NOMO-1 treated with dmso at 0.1 percent for 144 hours (cell line): ENCODE measurements around the gene PRSS38.
"Not testable (repeated sequence)": the region's sequence is repeated elsewhere in the genome, so short reads cannot be mapped to it uniquely, and the experiment has no call there.

Source experiments
- DNase-seq: peaks from one replicate; lab custom pipeline; 2025; ENCODE audit not compliant: unreplicated experiment; lab: John Stamatoyannopoulos, UW

Gene PRSS38

DNA sequence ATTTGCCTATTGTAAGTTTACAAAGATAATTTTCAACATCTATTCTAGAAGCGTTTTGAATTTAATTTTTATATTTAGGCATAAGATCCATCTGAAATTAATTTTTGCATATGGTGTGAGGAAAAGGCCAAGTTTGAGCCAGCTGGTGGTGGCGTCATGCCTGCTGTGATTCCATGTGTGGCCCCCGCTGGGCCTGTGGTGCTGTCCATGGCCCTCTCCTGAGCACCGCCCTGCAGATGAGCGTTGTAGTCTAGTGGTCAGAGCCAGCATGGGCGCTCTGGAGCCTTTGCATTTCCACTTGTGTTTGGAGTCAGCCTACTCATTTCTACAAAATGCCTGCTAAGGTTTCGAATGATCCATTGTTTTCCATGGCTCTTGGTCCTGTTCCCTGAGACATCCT is 22.7 kb downstream of the PRSS38 start:
- no peak for DNase-seq

DNA sequence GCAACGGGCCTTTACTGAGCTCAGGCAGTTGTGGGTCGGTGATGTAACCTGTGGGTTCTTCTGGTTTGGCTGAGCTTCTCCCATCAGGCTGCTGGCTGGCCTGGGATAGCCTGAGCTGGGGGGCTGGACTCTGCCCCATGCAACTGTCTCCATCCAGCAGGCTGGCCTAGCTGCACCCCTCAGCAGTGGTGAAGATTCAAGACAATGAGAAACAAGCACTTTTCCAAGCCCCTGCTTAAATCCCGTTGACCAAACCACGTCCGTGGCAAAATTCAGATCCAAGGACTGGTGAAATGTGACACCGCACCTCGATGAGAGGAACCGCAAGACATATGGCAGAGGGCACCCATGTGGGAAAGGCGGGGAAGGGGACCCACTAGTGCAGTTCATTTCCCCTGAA is 25.6 kb downstream of the PRSS38 start:
- DNase-seq: no peak

DNA sequence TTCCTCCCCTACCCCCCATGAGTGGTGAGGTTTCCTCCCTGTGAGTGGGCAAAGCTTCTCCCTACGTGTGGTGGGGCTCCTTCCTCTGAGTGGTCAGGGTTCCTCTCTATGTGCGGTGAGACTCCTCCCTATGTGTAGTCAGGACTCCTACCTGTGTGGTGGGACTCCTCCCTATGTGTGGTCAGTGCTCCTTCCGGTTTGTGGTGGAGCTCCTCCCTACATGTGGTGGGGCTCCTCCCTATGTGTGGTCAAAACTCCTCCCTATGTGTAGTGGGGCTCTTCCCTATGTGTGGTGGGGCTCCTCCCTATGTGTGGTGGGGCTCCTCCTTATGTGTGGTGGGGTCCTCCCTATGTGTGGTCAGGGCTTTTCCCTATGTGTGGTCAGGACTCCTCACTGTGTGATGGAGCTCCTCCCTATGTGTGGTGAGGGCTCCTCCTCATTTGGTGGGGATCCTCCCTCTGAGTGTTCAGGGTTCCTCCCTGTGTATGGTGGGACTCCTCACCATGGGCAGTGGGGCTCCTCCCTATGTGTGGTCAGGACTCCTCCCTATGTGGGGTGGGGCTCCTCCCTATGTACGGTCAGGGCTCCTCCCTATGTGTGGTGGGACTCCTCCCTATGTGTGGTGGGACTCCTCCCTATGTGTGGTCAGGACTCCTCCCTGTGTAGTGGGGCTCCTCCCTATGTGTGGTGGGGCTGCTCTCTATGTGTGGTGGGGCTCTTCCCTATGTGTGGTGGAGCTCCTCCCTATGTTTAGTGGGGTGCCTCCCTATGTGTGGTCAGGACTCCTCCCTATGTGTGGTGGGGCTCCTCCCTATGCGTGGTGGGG is 29.1 kb downstream of the PRSS38 start:
- no peak for DNase-seq

DNA sequence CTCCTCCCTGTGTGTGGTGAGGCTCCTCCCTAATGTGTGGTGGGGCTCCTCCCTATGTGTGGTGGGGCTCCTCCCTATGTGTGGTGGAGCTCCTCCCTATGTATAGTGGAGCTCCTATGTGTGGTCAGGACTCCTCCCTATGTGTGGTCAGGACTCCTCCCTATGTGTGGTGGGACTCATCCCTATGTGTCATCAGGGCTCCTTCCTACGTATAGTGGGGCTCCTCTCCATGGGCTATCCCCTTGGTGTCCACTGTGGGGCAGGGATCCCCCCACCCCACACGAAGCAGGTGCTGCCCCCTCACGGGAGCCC is 29.6 kb downstream of the PRSS38 start:
- DNase-seq: no peak

DNA sequence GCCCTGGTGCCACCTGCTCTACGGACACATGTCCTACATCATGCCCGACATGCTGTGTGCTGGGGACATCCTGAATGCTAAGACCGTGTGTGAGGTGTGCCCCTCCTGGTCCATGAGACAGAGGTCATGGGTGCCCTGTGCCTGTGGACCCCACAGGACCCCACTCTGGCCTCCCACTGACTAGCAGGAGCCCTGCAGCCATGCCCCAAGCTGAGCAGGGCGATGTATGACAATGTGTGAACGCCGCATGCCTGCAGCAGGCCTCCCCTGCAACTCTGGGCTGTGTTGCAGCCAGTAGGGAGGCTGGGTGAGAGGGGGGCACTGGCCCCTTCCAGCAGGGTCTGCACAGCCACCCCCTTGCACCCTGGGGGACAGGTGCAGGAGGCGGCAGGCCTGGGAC is 30.0 kb downstream of the PRSS38 start:
- no peak for DNase-seq

DNA sequence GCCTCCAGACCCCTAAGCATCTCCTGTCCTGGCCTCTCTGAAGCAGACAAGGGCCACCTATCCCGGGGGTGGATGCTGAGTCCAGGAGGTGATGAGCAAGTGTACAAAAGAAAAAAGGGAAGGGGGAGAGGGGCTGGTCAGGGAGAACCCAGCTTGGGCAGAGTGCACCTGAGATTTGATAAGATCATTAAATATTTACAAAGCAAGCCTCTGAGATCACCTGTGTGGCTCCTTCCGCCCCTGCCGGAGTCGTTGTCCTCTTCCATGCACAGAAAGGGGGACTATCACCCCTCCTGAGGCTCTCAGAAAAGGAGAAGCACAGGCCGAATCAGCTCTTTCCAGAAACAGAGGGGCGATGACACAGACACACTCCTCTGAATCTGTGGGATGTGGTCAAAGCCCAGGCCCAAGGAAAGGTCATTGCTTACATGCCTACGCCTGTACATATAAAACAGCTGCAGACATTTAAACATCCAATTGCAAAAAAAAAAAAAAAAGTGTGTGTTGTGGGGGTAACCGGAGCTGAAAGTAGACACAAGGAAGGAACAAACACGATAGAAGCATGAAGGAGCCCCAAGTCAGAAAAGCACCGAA is 30.9 kb downstream of the PRSS38 start:
- no peak for DNase-seq

DNA sequence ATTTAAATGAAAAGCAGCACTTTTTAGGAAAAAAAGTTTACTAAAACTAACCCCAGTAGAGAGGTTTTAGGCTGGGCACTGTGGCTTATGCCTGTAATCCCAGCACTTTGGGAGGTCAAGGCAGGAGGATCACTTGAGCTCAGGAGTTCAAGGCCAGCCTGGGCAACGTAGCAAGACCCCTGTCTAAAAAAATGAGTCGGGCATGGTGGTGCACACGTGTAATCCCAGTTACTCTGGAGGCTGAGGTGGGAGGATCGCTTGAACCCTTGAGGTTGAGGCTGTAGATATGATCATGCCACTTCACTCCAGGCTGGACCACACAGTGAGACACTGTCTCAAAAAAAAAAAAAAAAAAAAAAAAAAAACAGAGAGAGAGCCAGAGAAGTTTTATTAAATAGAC is 31.6 kb downstream of the PRSS38 start:
- not testable (repeated sequence) for DNase-seq

DNA sequence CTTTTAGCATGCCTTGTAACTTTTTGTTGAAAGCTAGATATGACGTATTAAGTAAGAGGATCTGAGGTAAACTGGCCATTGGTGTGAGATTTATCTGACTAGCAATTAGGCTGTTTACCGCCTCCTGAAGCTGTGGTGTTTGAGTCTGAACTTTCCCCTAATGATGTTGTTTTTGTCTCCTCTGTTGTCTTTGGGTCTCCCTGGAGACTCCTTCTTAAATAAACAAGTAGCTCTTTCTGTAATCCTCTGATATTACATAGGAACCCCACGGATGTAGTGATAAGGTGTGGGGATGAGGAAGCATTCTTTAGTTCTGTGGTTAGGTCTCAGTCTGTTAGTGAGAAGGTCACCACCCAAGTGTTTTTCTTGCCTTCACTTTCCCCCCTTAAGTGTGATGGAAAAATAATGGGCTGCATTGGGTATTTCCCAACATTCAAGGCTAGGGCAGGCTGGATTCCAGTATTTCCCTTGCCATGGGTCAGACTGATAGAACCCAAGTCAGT is 33.0 kb downstream of the PRSS38 start:
- DNase-seq: no peak

DNA sequence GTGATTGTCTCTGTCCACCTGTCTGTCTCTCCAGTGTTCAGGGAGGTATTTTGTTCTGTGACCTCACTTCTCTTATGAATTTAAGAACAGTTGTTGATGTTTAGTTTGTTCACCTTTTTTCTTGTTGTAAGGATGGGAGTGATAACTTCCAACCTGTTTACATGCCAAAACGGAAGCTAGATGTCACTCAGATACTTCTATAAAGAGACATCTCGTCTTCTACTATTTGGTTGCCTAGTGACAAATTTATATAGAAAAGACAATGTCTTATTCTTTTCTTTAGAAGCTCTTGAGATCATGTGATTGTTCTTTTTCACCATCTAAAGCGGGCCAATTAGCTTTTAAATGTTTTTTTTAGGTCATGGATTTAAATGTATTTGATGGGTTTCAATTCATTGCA is 33.8 kb downstream of the PRSS38 start:
- no peak for DNase-seq

DNA sequence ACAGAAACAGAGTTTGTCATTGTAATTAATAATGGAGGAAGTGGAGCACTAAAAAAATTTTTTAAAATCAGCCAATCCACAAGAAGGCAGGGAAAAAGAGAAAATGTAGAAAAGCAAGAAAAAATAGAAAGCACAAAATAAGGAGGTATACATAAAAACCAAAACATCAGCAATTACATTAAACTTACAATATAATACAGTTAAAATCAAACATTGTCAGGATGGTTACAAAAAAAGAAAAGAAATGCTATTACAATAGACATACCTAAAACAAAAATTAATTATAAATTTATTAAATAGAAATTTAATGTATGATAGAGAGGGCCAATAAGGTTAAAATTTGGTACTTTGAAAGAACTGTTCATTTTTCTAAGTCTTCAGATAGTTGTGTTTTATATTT is 38.7 kb downstream of the PRSS38 start:
- DNase-seq: no peak

DNA sequence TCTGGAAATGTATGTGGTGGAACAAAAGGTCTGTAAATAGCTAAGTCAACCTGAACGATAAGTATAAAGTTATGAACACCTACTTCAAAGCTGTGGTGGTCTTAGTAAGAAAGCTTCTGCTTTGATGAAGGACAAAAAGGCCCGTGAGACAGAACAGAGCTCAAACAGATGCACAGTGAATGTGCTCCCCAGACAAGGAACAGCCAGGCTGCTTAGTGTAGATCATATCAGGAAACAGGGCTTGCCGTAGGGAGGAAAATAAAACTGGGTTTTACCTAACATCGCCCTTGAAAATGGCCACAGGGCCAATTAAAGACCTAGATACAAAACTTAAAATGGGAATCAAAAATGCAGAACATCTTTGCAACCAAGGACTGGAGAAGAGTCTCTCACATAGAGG is 40.2 kb downstream of the PRSS38 start:
- no peak for DNase-seq

DNA sequence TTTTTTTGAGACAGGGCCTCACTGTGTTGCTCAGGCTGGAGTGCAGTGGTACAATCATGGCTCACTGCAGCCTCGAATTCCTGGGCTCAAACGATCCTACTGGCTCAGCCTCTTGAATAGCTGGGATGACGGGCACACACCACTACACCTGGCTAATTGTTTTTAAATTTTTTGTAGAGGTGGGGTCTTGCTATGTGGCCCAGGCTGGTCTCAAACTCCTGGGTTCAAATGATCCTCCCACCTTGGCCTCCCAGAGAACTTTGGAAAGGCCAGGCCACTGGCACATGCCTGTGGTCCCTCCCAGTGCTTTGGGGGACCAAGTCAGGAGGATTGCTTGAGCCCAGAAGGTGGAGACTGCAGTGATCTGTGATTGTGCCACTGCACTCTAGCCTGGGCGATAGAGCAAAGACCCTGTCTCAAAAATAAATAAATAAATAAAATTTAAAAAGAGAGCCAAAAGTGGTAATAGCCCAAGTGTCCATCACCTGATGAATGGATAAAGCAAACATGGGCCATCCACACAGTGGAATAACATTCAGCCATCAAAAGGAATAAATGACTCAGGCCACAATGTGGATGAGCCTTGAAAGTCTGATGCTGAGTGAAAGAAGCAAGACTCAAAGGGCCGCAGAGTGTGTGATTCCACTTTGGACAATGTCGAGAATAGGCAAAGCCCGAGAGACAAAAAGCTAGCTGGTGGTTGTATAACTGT is 40.8 kb downstream of the PRSS38 start:
- no peak for DNase-seq

DNA sequence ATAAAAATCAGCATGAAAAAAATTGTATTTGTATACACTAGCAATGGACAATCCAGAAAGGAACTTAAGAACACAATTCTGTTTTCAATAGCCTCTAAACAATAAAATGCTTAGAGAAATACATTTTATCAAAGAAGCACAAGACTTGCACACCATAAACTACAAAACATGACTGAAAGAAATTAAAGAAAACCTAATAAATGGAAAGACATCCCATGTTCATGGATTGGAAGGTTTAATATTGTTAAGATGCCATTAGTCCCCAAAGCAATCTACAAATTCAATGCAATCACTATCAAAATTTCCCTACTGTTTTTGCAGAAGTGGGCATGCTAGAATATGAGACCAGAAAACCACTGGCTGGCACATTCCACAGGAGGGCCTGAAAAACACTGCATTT is 49.4 kb downstream of the PRSS38 start:
- no peak for DNase-seq

DNA sequence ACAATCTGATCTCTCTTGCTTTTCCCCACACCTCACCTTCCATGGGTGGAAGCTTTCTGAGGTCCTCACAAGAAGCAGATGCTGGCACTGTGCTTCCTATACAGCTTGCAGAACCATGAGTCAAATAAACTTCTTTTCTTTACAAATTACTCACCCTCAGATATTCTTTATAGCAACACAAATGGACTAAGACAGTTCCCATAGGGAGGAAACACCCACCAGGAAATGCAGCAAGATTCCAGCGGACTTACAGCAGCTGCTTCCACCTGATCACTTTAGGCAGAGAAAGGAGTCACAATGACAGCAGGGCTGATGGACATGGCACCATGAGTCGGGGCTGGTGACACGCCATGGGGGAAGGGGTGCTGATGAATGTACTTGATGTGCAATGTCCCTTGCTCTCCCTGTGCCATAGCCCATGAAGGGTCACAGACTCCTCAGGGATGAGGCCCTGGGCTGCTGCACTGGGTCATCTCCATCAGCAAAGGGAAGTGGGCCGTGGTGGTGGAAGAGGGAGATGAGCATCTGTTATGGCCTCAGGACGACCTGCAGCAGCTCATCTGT is 53.9 kb downstream of the PRSS38 start:
- DNase-seq: no peak

DNA sequence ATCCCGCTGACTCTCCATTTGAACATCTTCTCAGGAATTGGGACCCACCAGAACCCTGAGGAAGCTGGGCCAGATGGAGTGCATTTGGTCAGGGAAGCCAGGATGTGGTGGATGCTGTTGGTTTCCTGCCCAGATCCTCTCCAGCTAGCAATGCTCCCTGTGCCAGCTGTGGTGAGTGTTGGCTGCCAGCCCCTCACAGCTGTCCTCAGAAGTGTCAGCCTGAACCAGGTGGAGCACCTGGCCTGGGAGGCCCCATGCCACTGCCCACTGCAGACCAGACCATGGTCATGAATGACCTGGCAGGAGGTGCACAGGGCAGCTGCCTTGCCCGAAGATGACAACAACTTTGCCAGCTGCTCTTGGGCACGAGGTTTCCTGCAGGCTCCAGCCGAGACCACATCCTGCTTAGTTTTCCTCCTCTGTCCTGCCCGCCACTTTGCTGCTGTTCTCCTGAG is 54.4 kb downstream of the PRSS38 start:
- no peak for DNase-seq

DNA sequence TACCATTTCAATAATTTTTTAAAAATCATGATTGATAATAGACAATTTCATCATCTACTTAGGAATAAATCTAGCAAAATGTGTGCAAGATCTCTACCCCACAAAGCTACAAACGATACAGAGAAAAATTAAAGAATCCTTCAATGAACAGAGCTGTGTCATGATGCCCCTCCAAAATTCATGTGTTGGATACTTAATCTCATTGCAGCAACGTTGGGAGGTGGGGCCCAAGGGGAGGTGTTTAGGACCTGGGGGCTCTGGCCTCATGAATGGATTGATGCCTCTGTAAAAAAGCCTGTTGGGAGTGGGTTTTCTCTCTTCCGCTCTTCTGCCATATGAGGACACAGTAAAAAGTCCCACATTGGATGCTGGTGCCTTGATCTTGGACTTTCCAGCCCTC is 54.9 kb downstream of the PRSS38 start:
- DNase-seq: no peak

DNA sequence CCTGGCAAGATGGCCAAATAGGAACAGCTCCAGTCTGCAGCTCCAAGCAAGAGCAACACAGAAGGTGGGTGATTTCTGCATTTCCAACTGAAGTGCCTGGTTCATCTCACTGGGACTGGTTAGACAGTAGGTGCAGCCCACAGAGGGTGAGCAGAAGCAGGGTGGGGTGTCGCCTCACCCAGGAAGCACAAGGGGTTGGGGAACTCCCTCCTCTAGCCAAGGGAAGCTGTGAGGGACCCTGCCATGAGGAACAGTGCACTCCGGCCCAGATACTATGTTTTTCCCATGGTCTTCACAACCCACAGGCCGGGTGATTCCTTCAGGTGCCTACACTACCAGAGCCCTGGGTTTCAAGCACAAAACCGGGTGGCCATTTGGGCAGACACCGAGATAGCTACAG is 56.4 kb downstream of the PRSS38 start:
- not testable (repeated sequence) for DNase-seq

DNA sequence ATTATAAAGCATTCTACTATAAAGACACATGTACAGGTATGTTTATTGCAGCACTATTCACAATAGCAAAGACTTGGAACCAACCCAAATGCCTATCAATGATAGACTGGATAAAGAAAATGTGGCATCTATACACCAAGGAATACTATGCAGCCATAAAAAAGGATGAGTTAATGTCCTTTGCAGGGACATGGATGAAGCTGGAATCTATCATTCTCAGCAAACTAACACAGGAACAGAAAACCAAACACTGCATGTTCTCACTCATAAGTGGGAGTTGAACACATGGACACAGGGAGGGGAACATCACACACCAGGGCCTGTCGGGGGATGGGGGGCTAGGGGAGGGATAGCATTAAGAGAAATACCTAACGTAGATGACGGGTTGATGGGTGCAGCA is 62.3 kb downstream of the PRSS38 start:
- not testable (repeated sequence) for DNase-seq

DNA sequence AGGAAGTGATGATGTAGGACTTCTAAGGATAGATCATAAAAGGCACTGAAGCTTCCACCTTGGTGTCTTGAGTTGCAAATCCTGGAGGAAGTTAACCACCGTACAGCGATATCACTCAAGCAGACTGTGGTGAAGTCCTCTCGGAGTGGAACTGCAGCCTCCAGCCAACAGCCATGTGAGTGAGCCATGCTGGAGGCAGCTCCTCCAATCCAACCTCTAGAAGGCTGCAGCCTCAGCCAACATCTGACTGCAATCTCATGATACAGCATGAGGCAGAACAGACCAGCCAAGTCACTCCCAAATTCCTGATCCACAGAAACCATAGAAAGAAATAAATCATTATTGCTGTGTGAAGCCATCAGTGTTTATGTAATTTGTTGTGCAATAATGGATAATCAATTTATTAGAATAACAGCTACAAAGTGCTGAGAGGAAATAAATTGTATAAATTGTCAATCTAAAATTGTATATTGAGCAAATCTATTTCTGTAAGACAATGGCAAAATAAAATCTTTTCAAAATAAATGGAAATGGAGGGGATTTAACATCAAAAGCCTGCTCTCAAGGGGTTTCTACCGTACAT is 65.0 kb downstream of the PRSS38 start:
- no peak for DNase-seq

DNA sequence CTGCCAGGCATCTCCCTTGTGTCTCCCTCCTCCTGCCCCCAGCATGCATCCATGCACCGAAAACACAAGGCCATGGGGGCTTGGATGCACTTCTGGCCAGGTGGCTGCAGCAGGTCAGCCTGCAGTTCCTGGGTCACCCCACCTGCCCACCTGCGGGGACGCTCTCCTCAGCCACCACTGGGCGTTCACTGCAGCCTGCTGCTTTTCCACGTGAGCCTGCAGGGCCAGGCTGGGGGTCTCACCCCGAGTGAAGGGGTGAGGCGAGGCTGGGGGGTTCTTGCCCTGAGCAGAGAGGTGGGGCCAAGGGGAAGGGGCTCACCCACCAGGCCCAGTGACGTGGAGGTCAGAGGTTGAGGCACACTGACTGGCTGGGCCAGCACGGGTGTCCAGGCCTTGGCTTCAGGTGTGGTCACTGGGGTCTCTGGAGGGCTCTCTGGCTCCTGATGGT is 67.6 kb downstream of the PRSS38 start:
- no peak for DNase-seq

DNA sequence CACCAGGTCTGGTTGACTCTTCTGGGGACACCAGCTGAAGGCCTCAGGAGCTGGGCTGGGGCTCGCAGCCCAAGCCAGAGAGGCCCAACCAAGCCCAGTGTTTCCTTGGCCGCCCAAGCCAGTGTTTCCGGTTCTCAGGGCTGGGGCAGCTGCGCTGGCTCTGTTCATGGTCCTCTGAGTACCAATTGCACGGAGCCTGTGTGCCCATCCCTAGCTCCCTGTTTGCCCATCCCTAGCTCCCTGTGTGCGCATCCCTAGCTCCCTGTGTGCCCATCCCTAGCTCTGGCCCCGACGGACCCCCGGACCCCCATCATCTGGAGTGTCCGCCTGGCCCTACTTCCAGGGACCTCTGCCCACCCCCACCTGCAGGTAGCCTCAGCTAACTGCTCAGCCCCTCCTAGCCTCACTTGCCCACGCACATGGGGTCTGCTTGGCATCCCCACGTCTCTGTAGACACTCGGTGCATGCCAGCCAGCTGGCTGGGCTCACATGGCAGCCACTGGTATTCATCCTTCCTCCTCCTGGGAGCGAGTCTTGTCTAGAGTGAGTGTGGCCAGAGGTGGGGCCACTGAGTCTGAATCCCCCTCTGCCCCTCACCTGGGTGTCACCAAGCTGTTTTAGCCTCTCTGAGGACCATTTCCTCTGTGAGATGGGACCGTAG is 68.3 kb downstream of the PRSS38 start:
- no peak for DNase-seq
